Liver (tissue), 3 donors: ENCODE data around the gene XKR8.

Experiments
- FOXA1 ChIP-seq: IDR thresholded peaks from 2 replicates; pipeline ENCODE4 v1.6.1; 2016; ENCODE audit warnings: antibody characterized with exemption
- FOXA2 ChIP-seq: IDR thresholded peaks from 2 replicates; pipeline ENCODE4 v1.6.1; 2016; ENCODE audit warnings: antibody characterized with exemption
- GABPA ChIP-seq, 2 donors: IDR thresholded peaks in 1 of 2; conservative IDR thresholded peaks in 1 of 2; 2 replicates each; pipeline ENCODE4 v1.6.1; 2016; ENCODE audit warnings: antibody characterized with exemption in 2 of 2, mild to moderate bottlenecking in 1 of 2, moderate library complexity in 1 of 2
- HNF4G ChIP-seq: IDR thresholded peaks from 2 replicates; pipeline ENCODE4 v1.6.1; 2016; ENCODE audit warnings: antibody characterized with exemption
- NR2F2 ChIP-seq: IDR thresholded peaks from 2 replicates; pipeline ENCODE4 v1.6.1; 2016; ENCODE audit warnings: antibody characterized with exemption
- RAD21 ChIP-seq, 2 donors: IDR thresholded peaks; 2 replicates each; pipeline ENCODE4 v1.6.1; 2016; ENCODE audit warnings: antibody characterized with exemption in 2 of 2, mild to moderate bottlenecking in 2 of 2
- SP1 ChIP-seq: IDR thresholded peaks from 2 replicates; pipeline ENCODE4 v1.6.1; 2018; ENCODE audit warnings: antibody characterized with exemption, mild to moderate bottlenecking
- YY1 ChIP-seq: IDR thresholded peaks from 2 replicates; pipeline ENCODE4 v1.6.1; 2016; ENCODE audit warnings: antibody characterized with exemption, mild to moderate bottlenecking
- TF ChIP-seq, protein P1 (sequence below): fragments of 150-350 bp; IDR thresholded peaks from 2 replicates; pipeline ENCODE4 v1.5.1; 2017; ENCODE audit warnings: improper control_type of control experiment, low read depth, low read length; ENCODE audit not compliant: missing input control
- TF ChIP-seq, protein P2 (sequence below): IDR thresholded peaks from 2 replicates; pipeline ENCODE4 v1.6.1; 2016; ENCODE audit warnings: antibody characterized with exemption
- TF ChIP-seq, protein P3 (sequence below): IDR thresholded peaks from 2 replicates; pipeline ENCODE4 v1.6.1; 2016; ENCODE audit warnings: antibody characterized with exemption
- TF ChIP-seq, protein P4 (sequence below): IDR thresholded peaks from 2 replicates; pipeline ENCODE4 v1.6.1; 2016; ENCODE audit warnings: antibody characterized with exemption, mild to moderate bottlenecking
- donor health status: healthy.
- donor health status: healthy.

DNA sequence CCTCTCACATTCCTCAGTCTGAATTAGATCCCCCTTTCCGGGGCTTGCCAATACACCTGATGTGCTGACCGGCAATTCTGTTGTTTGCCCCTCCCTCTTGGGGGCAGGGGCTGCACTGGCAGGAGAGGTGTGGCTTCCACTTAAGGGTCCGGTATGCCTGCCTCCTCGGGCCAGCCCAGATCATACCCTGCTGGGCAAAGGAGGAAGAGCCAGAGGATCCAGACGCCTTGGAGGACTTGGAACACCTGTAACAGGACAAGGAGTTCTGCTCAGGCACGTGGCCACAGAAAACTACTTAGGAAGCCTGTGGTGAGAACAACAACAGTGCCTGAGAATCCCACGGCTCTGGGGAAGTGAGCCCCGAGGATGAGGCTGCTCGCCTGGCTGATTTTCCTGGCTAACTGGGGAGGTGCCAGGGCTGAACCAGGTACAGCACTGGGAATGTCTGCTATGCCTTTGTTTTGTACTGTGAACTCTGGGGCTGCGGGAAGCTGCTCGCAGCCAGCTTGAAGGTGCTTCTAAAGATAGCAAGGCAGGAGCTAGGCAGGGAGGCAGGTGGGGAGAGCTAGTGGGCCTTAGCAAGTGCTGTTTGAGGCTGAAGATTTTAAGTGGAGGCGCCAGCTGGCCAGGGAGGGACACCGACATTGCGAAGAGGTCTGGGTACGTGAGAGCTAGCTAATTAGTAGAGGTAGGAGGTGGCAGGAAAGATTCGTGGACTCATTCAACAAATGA, 24.8 kb upstream of the XKR8 start, which contains the start of gene SMPDL3B:
- TF ChIP-seq, protein P1, sequence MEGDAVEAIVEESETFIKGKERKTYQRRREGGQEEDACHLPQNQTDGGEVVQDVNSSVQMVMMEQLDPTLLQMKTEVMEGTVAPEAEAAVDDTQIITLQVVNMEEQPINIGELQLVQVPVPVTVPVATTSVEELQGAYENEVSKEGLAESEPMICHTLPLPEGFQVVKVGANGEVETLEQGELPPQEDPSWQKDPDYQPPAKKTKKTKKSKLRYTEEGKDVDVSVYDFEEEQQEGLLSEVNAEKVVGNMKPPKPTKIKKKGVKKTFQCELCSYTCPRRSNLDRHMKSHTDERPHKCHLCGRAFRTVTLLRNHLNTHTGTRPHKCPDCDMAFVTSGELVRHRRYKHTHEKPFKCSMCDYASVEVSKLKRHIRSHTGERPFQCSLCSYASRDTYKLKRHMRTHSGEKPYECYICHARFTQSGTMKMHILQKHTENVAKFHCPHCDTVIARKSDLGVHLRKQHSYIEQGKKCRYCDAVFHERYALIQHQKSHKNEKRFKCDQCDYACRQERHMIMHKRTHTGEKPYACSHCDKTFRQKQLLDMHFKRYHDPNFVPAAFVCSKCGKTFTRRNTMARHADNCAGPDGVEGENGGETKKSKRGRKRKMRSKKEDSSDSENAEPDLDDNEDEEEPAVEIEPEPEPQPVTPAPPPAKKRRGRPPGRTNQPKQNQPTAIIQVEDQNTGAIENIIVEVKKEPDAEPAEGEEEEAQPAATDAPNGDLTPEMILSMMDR, result no peak
- no peak for TF ChIP-seq YY1
- TF ChIP-seq, protein P2, sequence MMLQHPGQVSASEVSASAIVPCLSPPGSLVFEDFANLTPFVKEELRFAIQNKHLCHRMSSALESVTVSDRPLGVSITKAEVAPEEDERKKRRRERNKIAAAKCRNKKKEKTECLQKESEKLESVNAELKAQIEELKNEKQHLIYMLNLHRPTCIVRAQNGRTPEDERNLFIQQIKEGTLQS, result no peak
- TF ChIP-seq SP1, result no peak
- TF ChIP-seq GABPA (IDR thresholded peaks at IDR 0.05 in 1 of 2, conservative IDR thresholded peaks at IDR 0.05 in 1 of 2), result no peak
- TF ChIP-seq, protein P3, sequence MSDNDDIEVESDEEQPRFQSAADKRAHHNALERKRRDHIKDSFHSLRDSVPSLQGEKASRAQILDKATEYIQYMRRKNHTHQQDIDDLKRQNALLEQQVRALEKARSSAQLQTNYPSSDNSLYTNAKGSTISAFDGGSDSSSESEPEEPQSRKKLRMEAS, result no peak
- no peak for TF ChIP-seq HNF4G
- TF ChIP-seq RAD21 (IDR thresholded peaks at IDR 0.05), result peak in 1 of 2 donors; percentile 15
- TF ChIP-seq NR2F2, result no peak
- TF ChIP-seq, protein P4, sequence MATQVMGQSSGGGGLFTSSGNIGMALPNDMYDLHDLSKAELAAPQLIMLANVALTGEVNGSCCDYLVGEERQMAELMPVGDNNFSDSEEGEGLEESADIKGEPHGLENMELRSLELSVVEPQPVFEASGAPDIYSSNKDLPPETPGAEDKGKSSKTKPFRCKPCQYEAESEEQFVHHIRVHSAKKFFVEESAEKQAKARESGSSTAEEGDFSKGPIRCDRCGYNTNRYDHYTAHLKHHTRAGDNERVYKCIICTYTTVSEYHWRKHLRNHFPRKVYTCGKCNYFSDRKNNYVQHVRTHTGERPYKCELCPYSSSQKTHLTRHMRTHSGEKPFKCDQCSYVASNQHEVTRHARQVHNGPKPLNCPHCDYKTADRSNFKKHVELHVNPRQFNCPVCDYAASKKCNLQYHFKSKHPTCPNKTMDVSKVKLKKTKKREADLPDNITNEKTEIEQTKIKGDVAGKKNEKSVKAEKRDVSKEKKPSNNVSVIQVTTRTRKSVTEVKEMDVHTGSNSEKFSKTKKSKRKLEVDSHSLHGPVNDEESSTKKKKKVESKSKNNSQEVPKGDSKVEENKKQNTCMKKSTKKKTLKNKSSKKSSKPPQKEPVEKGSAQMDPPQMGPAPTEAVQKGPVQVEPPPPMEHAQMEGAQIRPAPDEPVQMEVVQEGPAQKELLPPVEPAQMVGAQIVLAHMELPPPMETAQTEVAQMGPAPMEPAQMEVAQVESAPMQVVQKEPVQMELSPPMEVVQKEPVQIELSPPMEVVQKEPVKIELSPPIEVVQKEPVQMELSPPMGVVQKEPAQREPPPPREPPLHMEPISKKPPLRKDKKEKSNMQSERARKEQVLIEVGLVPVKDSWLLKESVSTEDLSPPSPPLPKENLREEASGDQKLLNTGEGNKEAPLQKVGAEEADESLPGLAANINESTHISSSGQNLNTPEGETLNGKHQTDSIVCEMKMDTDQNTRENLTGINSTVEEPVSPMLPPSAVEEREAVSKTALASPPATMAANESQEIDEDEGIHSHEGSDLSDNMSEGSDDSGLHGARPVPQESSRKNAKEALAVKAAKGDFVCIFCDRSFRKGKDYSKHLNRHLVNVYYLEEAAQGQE, result no peak
- TF ChIP-seq FOXA2, result no peak
- TF ChIP-seq FOXA1, result no peak
